Spinal cord (tissue), 10 donors: Measurements from ENCODE around the gene PLEKHA4. TPM values are rescaled to one million over a fixed set of nuclear protein-coding genes. Genes with fewer than 3 reads are reported as not detected.
A peak's percentile ranks its signal among the peaks of the same experiment; 100 is the strongest.

Source experiments
- DNase-seq, 6 donors: peaks; one replicate each; pipeline versions ENCODE4 v3.0.0 to v3.0.0-alpha.2; 2013 to 2015; ENCODE audit warnings: low spot score in 6 of 6, low read depth in 4 of 6
- H3K27ac ChIP-seq: one replicate; pipeline ENCODE4 v1.5.1; 2013; ENCODE audit warnings: low read depth, low read length, control low read depth
- H3K27me3 ChIP-seq: one replicate; pipeline ENCODE4 v1.6.1; 2013; ENCODE audit warnings: low read length; ENCODE audit not compliant: control insufficient read depth, insufficient read depth
- H3K36me3 ChIP-seq: one replicate; pipeline ENCODE4 v1.6.1; 2013; ENCODE audit warnings: low read length; ENCODE audit not compliant: control insufficient read depth, insufficient read depth
- H3K4me1 ChIP-seq: one replicate; pipeline ENCODE4 v1.6.1; 2013; ENCODE audit warnings: low read length; ENCODE audit not compliant: control insufficient read depth, insufficient read depth
- H3K4me3 ChIP-seq: one replicate; pipeline ENCODE4 v1.5.1; 2013; ENCODE audit warnings: low read depth, low read length, control low read depth
- H3K9me3 ChIP-seq: one replicate; pipeline ENCODE4 v1.6.1; 2013; ENCODE audit warnings: low read length; ENCODE audit not compliant: control insufficient read depth, insufficient read depth
- WGBS: methylation state at CpG from one replicate; pipeline ENCODE4 v1.1.5; 2013; ENCODE audit warnings: missing lambda C conversion rate; ENCODE audit not compliant: insufficient coverage; 5-methylcytosine and 5-hydroxymethylcytosine counted together
- polyA plus RNA-seq, 2 donors: library from polyadenylated mRNA; unstranded; fragments of 120-200 nt; gene quantifications; one replicate each; pipeline ENCODE4 v1.2.1, GENCODE V29; 2013; ENCODE audit not compliant: insufficient read length in 2 of 2
- total RNA-seq, 2 donors: library from RNA; depleted of rRNA in 1 of 2; stranded (reverse); fragments of 120-200 nt in 1 of 2; fragments of >200 nt in 1 of 2; gene quantifications; one replicate each; pipeline versions ENCODE4 v1.2.3 to v1.2.4, GENCODE V29; 2013 to 2014
- donor health status: healthy.

PLEKHA4 gene
- total and polyA plus RNA-seq, 4 donors = 11.6 to 43.0 (median 24.8) TPM

GRCh38 chr19:48819366-48819816 is 49.0 kb downstream of the PLEKHA4 start:
- Histone ChIP-seq H3K4me1 (peaks cover 6% of the 10 kb centered on the region), H3K36me3 (peaks cover 5% of the 10 kb centered on the region), H3K27me3 (no peaks in the 10 kb centered on the region), H3K4me3 (no peak overlapping the region), H3K27ac (peak overlapping the region; percentile 33), H3K9me3 (no peaks in the 10 kb centered on the region)
- DNase-seq = peak in 1 of 6 donors; percentile 73
- 59% methylated on average over 4 of the region's 4 CpGs for WGBS

DNA sequence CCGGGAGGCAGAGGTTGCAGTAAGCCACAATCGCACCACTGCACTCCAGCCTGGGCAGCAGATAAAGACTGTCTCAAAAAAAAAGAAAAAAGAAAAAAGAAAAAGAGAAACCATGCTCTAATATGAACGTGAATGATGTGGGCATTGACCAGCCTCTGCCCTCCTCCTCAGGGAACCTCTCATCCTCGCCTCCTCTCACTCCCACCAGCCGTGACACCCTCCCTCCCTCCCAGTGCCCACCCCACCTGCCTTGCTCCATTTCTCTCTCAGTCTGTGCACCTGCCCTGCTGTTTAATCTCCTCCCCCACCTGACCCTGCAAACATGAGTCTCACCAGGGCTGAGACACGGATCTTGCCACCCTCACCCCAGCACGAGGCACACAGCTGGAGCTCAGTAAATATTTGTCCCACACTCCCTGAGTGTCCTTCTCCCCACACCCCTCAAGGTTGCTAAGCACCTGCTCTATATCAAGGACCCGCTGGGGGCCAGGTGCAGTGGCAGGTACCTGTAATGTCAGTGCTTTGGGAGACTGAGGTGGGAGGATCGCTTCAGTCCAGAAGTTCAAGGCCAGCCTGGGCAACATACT is 50.1 kb downstream of the PLEKHA4 start:
- no peak for DNase-seq
- Histone ChIP-seq H3K36me3 (peaks cover 6% of the 10 kb centered on the region), H3K4me1 (peaks cover 6% of the 10 kb centered on the region), H3K27ac (no peak overlapping the region), H3K27me3 (no peaks in the 10 kb centered on the region), H3K9me3 (no peaks in the 10 kb centered on the region), H3K4me3 (no peak overlapping the region)
- 78% methylated on average over 5 of the region's 9 CpGs for WGBS

- no peak for DNase-seq
- Histone ChIP-seq H3K27ac (no peak overlapping the region), H3K4me1 (peaks cover 12% of the 10 kb centered on the region), H3K9me3 (no peaks in the 10 kb centered on the region), H3K36me3 (peaks cover 10% of the 10 kb centered on the region), H3K4me3 (no peak overlapping the region), H3K27me3 (no peaks in the 10 kb centered on the region)
- WGBS = 83% methylated on average over 2 of the region's 5 CpGs
These were observed 50.8 kb downstream of the PLEKHA4 start for GRCh38 chr19:48817585-48818124.

DNA sequence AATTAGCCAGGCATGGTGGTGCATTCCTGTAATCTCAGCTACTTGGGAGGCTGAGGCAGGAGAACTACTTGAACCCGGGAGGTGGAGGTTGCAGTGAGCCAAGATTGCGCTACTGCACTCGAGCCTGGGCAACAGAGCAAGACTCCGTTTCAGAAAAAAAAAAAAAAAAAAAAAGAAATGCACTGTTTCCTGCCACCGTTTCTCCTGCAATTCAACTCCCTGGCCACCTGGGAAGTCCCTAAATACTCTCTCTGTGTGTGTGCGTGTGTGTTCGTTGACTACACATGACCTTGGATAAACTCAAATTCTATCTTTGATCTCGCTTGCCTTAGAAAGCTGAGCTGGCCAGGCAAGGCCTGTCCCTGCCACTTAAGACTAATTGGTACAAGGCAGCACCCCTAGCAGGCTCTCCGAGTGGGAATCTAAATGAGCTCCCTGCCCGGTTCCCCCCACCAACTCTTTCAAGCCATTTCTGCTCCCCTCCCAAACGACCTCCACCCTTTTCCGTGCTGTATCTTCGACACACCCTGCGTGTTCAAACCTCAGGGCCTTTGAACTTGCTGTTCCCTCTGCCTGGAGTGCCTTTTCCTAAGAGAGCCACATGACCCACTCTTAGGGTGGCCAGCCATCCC is 52.4 kb downstream of the PLEKHA4 start:
- 62% methylated on average over 9 of the region's 14 CpGs for WGBS
- Histone ChIP-seq H3K27me3 (no peaks in the 10 kb centered on the region), H3K36me3 (peaks cover 5% of the 10 kb centered on the region), H3K4me3 (no peak overlapping the region), H3K27ac (no peak overlapping the region), H3K9me3 (no peaks in the 10 kb centered on the region), H3K4me1 (peaks cover 24% of the 10 kb centered on the region)
- no peak for DNase-seq

DNA sequence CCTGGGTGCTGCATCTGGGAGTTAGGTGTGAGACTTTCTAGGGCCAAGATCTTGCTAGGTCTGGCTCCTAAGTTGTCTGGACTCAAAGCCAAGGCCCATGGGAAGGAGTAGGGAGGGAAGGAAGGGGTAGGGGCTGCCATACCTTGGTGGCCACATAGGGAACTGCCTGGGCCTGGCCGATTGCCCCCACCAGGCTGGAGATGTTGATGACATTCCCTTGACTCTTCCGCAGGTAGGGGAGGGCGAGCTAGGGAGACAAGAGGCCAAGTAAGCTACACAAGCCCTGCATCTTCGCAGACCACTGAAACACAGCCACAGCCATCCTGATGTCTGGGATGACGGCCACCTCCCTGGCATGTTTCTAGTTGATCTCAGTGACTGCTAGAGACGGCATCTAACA is 53.5 kb downstream of the PLEKHA4 start:
- DNase-seq = no peak
- H3K9me3 ChIP-seq = no peaks in the 10 kb centered on the region
- no peak overlapping the region for H3K27ac ChIP-seq
- H3K36me3 ChIP-seq = peaks cover 5% of the 10 kb centered on the region
- WGBS = 85% methylated on average over 4 of the region's 6 CpGs
- peaks cover 32% of the 10 kb centered on the region for H3K4me1 ChIP-seq
- no peaks in the 10 kb centered on the region for H3K27me3 ChIP-seq
- no peak overlapping the region for H3K4me3 ChIP-seq

GRCh38 chr19:48813123-48813913 is 55.1 kb downstream of the PLEKHA4 start:
- 84% methylated on average over 8 of the region's 21 CpGs for WGBS
- Histone ChIP-seq H3K9me3 (no peaks in the 10 kb centered on the region), H3K4me3 (no peak overlapping the region), H3K27me3 (no peaks in the 10 kb centered on the region), H3K27ac (peak overlapping the region; percentile 89), H3K4me1 (peaks cover 33% of the 10 kb centered on the region), H3K36me3 (peaks cover 5% of the 10 kb centered on the region)
- no peak for DNase-seq

DNA sequence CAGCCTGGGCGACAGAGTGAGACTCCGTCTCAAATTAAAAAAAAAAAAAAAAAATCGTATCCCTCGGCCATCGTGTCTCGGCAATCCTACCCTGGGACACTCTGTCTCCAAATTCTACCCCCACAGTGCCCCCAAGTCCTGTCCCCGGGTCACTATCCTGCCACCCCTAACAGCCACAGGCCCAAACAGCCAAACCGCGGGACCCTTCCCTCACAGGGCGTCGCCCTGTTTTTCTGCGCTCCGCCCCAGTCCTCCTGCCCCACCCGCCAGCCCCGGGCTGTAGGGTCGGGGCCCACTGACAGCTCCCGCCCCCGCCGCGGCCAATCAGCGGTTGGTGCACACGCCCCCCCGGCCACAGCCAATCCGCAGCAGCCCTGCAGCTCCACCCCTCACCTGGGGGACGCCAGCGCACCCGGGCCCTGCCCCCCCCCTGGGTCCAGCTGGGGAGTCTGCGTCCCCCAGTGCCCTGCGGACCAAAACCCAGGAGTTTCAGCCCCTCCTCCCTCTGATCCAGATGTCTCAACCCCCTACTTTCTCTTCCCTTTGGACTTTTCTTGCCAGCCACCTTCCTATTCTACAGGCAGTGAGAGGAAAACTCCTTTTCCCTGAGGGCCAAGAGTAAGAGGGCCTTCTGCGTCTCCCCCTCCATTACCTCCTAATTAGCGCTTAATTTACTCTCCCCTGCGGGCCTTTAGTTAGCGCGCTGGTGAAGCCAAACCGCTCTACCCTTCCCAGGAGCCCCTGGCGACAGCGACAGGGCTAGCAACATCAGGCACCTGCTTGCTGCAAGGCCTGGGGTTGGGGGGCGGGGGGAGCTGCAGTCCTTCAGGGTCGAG is 56.1 kb downstream of the PLEKHA4 start:
- 3% methylated on average over 35 of the region's 39 CpGs for WGBS
- Histone ChIP-seq H3K4me1 (peaks cover 43% of the 10 kb centered on the region), H3K9me3 (no peaks in the 10 kb centered on the region), H3K4me3 (peak overlapping the region; percentile 66), H3K27ac (peak overlapping the region; percentile 89), H3K27me3 (no peaks in the 10 kb centered on the region), H3K36me3 (peaks cover 14% of the 10 kb centered on the region)
- DNase-seq = peak in 3 of 6 donors; percentile 59 to 87 (median 86)

- peak overlapping the region; percentile 66 for H3K4me3 ChIP-seq
- peaks cover 57% of the 10 kb centered on the region for H3K4me1 ChIP-seq
- 7% methylated on average over 6 of the region's 7 CpGs for WGBS
- peaks cover 26% of the 10 kb centered on the region for H3K36me3 ChIP-seq
- H3K9me3 ChIP-seq = no peaks in the 10 kb centered on the region
- no peaks in the 10 kb centered on the region for H3K27me3 ChIP-seq
- DNase-seq = peak in 1 of 6 donors; percentile 42
- H3K27ac ChIP-seq = peak overlapping the region; percentile 89
These were observed 58.3 kb downstream of the PLEKHA4 start for GRCh38 chr19:48810151-48810550.
